NCI-H187 treated with DMSO at 0.1 percent for 48 hours (cell line): ENCODE results near the gene TOX2.

Source experiments
- DNase-seq: peaks from one replicate; lab custom pipeline; 2025; lab: John Stamatoyannopoulos, UW

The TOX2 gene

GRCh38 chr20:44064501-44065400 lies 150.1 kb downstream of the TOX2 start:
- DNase-seq = no peak

GRCh38 chr20:44065401-44066340 lies 151.0 kb downstream of the TOX2 start:
- no peak for DNase-seq

DNA sequence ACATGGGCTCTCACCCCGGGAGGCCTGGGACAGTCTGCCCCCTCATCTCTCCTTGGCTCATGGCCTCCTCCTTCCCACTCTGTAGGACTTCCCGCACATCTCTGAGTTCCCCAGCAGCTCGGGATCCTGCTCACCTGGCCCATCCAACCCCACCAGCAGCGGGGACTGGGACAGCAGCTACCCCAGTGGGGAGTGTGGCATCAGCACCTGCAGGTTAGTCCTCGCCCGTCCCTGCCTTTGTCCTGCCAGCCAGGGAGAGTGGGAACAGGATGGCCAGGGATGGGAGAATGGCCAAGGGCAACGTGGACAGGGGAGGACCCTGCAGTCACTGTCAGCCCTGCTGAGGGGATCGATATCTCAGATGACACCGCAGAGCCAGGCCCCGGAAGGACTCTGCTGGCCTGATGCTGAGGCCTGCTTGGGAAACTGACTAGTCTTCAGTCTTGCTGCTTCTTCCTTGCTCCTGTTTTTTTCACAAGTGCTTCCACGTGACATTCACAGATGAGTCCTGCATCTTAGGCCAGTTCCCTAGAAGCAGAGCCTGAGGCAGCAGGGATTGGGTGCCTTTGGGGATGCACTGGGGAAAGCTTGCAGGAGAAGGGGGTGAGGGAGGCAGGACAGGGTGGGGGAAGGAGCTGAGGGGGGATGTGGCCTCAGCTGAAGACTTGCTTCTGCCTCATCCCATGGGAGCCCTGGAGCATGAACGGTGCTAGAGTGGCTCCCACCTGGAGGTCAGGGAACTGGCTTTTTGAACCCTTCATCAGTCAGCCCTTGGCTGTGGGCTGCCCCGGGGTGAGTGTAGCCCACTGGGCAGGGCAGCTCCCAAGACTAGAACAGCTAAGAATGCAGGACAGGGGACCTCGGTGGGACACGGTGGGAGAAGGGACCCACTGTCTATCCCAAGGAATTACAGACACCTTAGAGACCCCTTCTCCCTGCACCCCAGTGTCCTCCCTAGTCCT lies 152.3 kb downstream of the TOX2 start:
- DNase-seq = no peak

- DNase-seq = no peak
These were observed 153.0 kb downstream of the TOX2 start for GRCh38 chr20:44067650-44068081.

DNA sequence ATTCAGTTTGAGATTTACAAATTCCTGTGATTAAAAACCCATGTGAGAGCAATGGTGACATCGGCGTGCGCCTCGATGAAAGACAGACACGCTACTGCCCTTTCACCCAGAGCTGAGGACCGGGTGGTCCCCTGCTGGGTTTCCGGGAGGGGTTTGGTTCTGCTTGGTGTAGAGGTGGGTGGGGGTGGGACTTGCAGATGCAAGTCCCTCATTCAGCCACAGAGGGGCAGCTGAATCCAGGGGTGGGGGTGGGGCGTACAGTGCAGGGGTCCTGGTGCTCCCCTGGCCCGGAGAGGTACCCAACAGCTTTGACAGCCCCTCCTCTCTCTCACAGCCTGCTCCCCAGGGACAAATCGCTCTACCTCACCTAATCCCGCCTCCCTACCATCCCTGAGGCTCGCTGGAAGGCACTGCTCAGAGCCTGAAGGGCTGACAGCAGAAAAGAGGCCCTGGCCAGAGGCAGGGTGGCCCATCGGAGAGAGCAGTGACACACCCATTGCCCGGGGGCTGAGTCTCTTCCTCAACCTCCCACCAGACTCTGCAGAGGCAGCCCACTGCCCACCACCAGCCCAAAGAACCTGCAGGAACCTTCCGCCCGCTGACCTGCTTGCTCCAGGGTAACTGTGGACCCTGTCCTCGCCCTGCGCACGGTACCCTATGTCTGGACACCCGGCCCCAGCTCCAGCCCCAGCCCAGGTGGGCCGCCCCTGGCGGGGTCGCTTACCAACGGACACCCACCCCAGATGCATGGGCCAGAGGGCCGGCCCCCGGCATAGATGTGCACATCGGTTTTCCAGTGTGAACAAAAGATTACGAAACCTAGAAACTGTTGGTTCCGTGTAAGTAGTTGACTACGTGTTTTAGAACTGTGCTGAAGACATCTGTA lies 153.9 kb downstream of the TOX2 start:
- no peak for DNase-seq

DNA sequence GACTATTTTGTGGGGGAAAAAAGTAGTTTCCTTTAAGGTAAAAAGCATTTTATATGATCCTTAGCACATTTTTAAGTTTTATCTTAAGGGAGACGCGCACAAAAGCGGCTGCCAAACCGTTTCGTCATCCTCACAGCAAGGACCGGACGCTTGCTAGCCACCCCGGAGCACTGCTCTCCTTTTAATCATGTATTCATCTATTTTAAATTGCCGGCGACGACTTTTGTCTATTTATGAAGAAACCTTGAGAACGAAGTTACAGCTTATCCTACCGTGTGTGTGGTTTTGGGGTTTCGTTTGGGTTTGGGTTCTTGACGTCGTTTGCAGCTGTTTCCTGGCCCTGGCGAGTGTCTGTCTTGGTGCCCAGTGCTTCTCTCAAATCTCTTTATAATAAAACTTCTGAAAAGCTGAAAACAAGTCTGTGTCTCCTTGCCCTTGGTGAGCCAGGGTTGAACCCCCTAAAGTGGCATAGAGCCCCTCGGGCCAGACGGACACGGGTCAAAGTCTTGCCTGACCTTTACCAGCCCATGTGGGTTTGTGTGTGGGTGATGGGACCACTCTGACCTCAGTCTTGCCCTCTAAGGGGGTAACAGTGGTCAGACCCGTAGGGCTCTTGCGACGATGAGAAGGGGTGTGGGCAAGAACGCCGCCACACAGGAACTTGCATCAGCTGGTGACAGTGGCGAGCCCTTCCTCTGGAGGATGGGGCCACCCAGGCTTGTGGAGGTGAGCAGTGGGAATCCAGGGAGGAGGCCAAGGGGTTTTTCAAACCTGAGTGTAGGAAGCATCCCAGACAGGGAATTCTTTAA lies 154.8 kb downstream of the TOX2 start:
- no peak for DNase-seq

DNA sequence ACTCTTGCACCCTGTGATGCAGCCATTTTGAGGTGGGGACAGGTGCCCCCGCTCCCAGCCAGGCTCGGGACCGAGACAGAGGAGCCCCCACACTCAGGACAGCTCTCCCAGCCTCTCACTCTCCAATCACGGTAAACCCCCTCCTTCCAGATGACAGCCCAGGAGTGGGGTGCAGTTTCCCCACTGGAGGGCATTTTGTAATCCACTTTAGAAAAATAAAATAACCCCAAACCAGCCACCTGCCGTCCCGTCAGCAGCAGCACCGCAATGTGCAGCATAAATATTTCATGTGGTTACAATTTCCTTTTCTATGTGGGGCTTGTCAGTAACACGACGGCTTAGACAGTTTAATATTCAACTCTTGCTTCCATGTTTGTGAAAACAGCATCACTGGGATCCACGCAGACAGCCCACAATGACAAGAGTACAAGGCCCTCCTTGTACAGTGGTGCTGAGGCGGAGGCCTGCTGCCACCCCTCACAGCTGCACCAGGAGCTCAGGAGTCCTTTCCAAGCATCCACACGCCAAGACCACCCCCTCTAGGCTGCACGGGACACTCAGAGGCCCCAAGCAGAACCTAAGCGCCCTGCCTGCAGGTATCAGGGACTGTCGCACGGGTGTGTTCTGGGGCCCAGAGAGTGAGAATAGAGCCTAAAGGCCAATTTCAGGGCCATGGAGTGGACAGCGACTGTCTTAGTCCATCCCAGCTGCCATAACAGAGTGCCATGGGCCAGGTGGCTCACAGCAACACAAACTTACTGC lies 155.7 kb downstream of the TOX2 start:
- DNase-seq = no peak

GRCh38 chr20:44071057-44071456 lies 156.4 kb downstream of the TOX2 start:
- no peak for DNase-seq

- no peak for DNase-seq
These were observed 157.0 kb downstream of the TOX2 start for GRCh38 chr20:44071526-44072111.

- no peak for DNase-seq
These were observed 157.7 kb downstream of the TOX2 start for GRCh38 chr20:44072384-44072783.

DNA sequence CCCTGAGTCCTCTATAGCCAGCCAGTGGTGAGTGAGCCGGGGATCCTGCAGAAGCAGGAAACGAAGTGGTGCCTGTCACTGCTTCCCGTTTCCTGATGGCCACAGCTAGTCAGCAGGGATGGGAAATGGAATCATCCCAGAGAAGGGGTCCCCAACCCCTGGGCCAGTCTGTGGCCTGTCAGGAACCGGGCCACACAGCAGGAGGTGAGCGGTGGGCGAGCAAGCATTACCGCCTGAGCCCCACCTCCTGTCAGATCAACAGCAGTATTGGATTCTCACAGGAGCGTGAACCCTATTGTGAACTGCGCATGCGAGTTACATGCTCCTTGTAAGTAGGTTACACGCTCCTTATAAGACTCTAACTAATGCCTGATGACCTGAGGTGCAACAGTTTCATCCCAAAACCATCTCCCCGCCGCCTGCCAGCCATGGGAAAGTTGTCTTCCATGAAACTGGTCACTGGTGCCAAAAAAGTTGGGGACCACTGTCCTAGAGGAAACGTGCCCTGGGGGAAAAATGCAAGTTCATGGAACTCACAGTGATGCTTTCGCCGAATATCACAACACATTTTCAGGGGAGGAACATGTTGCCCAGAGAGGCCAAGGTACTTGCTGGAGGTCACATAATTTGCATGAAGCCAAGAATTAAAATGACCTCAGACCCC lies 158.5 kb downstream of the TOX2 start:
- no peak for DNase-seq

DNA sequence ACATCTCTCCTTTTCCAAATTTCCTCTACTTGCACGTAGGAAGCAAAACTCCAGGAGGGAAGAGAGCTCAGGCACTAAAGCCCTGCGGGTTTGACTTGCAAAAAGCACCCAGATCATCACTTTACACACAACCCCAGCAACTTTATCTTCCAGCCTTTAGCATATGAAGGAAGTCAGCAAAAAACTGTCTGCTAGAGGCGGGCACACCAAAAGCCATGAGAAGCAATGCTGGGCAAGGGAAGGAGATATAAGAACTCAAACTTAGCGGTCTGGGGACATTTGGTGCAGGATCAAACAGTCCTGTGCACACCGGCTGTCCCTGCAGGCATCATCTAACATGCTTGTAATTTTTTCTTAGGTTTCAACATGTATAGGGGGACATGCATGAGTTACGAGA lies 159.0 kb downstream of the TOX2 start:
- DNase-seq = no peak

- no peak for DNase-seq
These were observed 159.8 kb downstream of the TOX2 start for GRCh38 chr20:44074252-44075151.

DNA sequence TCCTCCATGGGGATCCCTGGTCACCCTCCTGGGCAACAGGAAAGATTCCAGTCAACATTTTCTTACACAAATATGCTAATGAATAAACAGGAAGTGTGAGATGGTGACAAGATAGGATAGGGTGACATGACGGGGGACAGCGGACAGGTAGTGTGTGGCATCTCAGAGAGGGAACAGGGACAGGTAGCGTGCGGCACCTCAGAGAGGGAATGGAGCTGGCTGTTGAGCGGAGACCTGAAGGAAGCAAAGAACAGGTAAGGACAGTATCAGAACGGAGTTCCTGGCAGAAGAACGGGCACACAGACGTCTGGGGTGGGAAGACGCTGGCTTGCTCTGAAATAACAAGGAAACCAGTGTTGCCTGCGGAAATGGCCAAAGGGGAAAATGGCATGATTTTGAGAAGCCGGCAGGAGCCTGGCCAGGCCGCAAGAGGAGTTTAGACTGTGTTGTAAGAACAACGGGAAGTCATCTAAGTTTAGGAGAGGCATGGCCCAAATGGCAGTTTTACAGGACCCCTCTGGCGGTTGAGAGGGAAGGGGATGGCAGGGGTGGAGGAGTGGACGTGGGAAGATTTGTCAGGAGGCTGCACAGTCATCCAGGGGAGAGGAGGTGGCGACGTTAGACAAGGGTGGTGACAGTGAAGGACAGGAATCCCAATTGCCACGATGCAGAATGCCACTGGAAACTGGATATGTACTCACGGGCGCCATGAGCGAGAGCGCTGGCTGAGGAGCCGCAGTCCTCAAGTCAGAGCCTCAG lies 160.7 kb downstream of the TOX2 start:
- DNase-seq = no peak

DNA sequence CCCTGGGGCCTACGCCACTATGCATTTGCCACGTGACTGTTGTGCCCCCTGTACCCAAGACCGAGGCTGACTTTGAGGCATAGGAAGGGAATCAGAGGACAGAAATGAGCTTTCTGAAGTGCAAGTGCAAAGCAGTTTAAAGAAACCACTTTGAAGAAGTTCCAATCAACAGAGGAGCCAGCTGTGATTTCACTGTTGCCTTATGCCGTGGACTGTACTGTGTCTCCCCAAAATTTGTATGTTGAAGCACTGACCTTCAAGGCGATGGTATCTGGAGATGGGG lies 161.2 kb downstream of the TOX2 start:
- no peak for DNase-seq

GRCh38 chr20:44079291-44079690 lies 164.6 kb downstream of the TOX2 start:
- no peak for DNase-seq

- DNase-seq = no peak
These were observed 165.4 kb downstream of the TOX2 start for GRCh38 chr20:44080064-44080463.
